GM12878 (cell line): ENCODE measurements around the gene TARBP1. TPM values are rescaled to one million over a fixed set of nuclear protein-coding genes. Genes with fewer than 3 reads are reported as not detected.

ENCODE experiments used
- ATAC-seq: fragments of 200-7000 bp; cut with Tn5 transposase; 3 replicates; pipeline ENCODE4 v1.9.1; 2020; ENCODE audit warnings: mild to moderate bottlenecking, moderate library complexity
- BruUV-seq: library from RNA; stranded (reverse); fragments of 400-500 nt; replicated peaks from 2 replicates; lab custom pipeline; 2021; lab: Mats Ljungman, UMichigan
- CTCF ChIA-PET: fragments of 300-600 bp; sonication (Branson Sonifier 250); formaldehyde crosslinking; extraction: SDS; loops from one replicate; lab custom pipeline; 2021; ENCODE audit warnings: inconsistent platforms; lab: Yijun Ruan, JAX
- POLR2A ChIA-PET: fragments of 350-600 bp; formaldehyde crosslinking; extraction: SDS; loops from one replicate; lab custom pipeline; 2021; ENCODE audit warnings: inconsistent platforms; lab: Charles Lee
- RAD21 ChIA-PET: fragments of 300-600 bp; sonication (Branson Sonifier 250); formaldehyde crosslinking; loops from one replicate; lab custom pipeline; 2023; ENCODE audit warnings: antibody characterized with exemption; ENCODE audit not compliant: unreplicated experiment; lab: Charles Lee
- SMC1A ChIA-PET: fragments of 300-600 bp; sonication (Branson Sonifier 250); formaldehyde crosslinking; loops from one replicate; lab custom pipeline; 2023; ENCODE audit not compliant: unreplicated experiment, uncharacterized antibody; lab: Charles Lee
- DNase-seq: peaks from one replicate; pipeline ENCODE4 v3.0.0-alpha.2; 2011; ENCODE audit warnings: low read depth, low spot score
- FAIRE-seq: peaks from 3 replicates; lab custom pipeline; 2011; peaks lifted over from hg19 to GRCh38; lab: Jason Lieb, UNC
- H2AFZ ChIP-seq: 2 replicates; pipeline ENCODE4 v1.6.0; 2011; ENCODE audit warnings: low read depth, low read length, control low read depth; ENCODE audit not compliant: control insufficient read depth
- H3K27ac ChIP-seq: 2 replicates; pipeline ENCODE4 v1.5.1; 2011; ENCODE audit warnings: control low read depth; ENCODE audit not compliant: control insufficient read depth, insufficient read depth
- H3K27me3 ChIP-seq, 2 experiments: replicated peaks in 1 of 2; 2 replicates each; pipeline versions ENCODE4 v1.6.0 to v1.6.1; 2011; ENCODE audit warnings: low read length in 1 of 2; ENCODE audit not compliant: control insufficient read depth in 2 of 2, insufficient read depth in 2 of 2
- H3K36me3 ChIP-seq, 2 experiments: 2 replicates each; pipeline ENCODE4 v1.5.1; 2011; ENCODE audit warnings: low read length in 1 of 2; ENCODE audit not compliant: control insufficient read depth in 2 of 2, insufficient read depth in 2 of 2
- H3K4me1 ChIP-seq: 2 replicates; pipeline ENCODE4 v1.6.1; 2011; ENCODE audit warnings: mild to moderate bottlenecking, low read length, moderate library complexity, mixed read lengths; ENCODE audit not compliant: control insufficient read depth, insufficient read depth
- H3K4me2 ChIP-seq: 2 replicates; pipeline ENCODE4 v1.6.0; 2011; ENCODE audit warnings: control low read depth; ENCODE audit not compliant: control insufficient read depth, insufficient read depth
- H3K4me3 ChIP-seq: fragments of 200-600 bp; sonication (generic); 2 replicates; pipeline ENCODE4 v1.5.1; 2016
- H3K79me2 ChIP-seq: 2 replicates; pipeline ENCODE4 v1.6.0; 2011; ENCODE audit warnings: low read length; ENCODE audit not compliant: control insufficient read depth, insufficient read depth
- H3K9ac ChIP-seq: 2 replicates; pipeline ENCODE4 v1.8.0; 2011; ENCODE audit warnings: low read length, control low read depth, mixed read lengths; ENCODE audit not compliant: control insufficient read depth, insufficient read depth
- H3K9me3 ChIP-seq: replicated peaks from 3 replicates; pipeline ENCODE4 v1.5.1; 2011; ENCODE audit warnings: mild to moderate bottlenecking, low read length; ENCODE audit not compliant: control insufficient read depth, insufficient read depth
- H4K20me1 ChIP-seq: 2 replicates; pipeline ENCODE4 v1.6.0; 2011; ENCODE audit not compliant: control insufficient read depth, insufficient read depth
- BACH1 ChIP-seq: fragments of 450-650 bp; IDR thresholded peaks from 2 replicates; pipeline ENCODE4 v1.6.1; 2017; ENCODE audit warnings: mild to moderate bottlenecking, borderline replicate concordance
- EZH2 ChIP-seq: IDR thresholded peaks from 2 replicates; pipeline ENCODE4 v1.6.1; 2012; ENCODE audit warnings: low read depth, mild to moderate bottlenecking, control low read depth, inconsistent platforms, low read length, borderline replicate concordance; ENCODE audit not compliant: control insufficient read depth
- JUNB ChIP-seq: IDR thresholded peaks from 2 replicates; pipeline ENCODE4 v1.6.1; 2016; ENCODE audit warnings: antibody characterized with exemption, mild to moderate bottlenecking
- POLR2AphosphoS5 ChIP-seq: IDR thresholded peaks from 2 replicates; pipeline ENCODE4 v1.6.1; 2011; ENCODE audit warnings: mild to moderate bottlenecking, low read length, inconsistent platforms
- SMARCA5 ChIP-seq: fragments of 450-650 bp; IDR thresholded peaks from 2 replicates; pipeline ENCODE4 v1.6.1; 2017; ENCODE audit warnings: mild to moderate bottlenecking
- YBX1 ChIP-seq: fragments of 450-650 bp; IDR thresholded peaks from 2 replicates; pipeline ENCODE4 v1.6.1; 2016; ENCODE audit warnings: antibody characterized with exemption
- ZBED1 ChIP-seq: IDR thresholded peaks from 2 replicates; pipeline ENCODE4 v1.6.1; 2016; ENCODE audit warnings: borderline replicate concordance
- WGBS: methylation state at CpG from one replicate; pipeline ENCODE4 v1.1.6; 2016; ENCODE audit warnings: low lambda C conversion rate; ENCODE audit not compliant: insufficient replicate concordance, insufficient coverage; ENCODE audit errors: missing lambda C conversion rate; 5-methylcytosine and 5-hydroxymethylcytosine counted together
- in situ Hi-C: fragments of 300-500 bp; cut with MboI; formaldehyde crosslinking; loops from 9 replicates; pipeline ENCODE4 v1.14.3; 2018; ENCODE audit warnings: mixed read lengths
- intact Hi-C: fragments of 100-400 bp; cut with micrococcal nuclease; formaldehyde crosslinking; loops from one replicate; pipeline ENCODE4 v1.14.2; 2022; ENCODE audit not compliant: unreplicated experiment
- polyA plus RNA-seq, 11 experiments: library from polyadenylated mRNA; depleted of rRNA in 4 of 11; unstranded in 6 of 11; stranded (reverse) in 5 of 11; fragments of >200 nt; fragmentation: Nextera tagmentation in 4 of 11; fragmentation: Illumina TruSeq in 1 of 11; extraction: Ambion mirVana in 4 of 11; extraction: Trizol in 1 of 11; gene quantifications; 1 replicate in 1 of 11; 2 replicates in 10 of 11; pipeline versions ENCODE4 v1.2.1 to v1.2.3, GENCODE V29; 2011 to 2016; ENCODE audit warnings: inconsistent platforms in 2 of 11, missing spikeins in 2 of 11, low read depth in 1 of 11
- total RNA-seq, 4 experiments: library from RNA; depleted of rRNA in 3 of 4; stranded (reverse); fragments of >200 nt in 3 of 4; fragmentation: Illumina TruSeq in 1 of 4; extraction: Trizol in 1 of 4; gene quantifications; 2 replicates each; pipeline versions ENCODE4 v1.2.1 to v1.2.3, GENCODE V29; 2013 to 2021
- TF ChIP-seq, protein P1 (sequence below): IDR thresholded peaks from 2 replicates; pipeline ENCODE4 v1.6.1; 2012; ENCODE audit warnings: improper control_type of control experiment, low read depth, low read length; ENCODE audit not compliant: insufficient replicate concordance
- TF ChIP-seq, protein P2 (sequence below): fragments of 450-650 bp; IDR thresholded peaks from 2 replicates; pipeline ENCODE4 v1.6.1; 2017; ENCODE audit warnings: borderline replicate concordance
- TF ChIP-seq, protein P3 (sequence below), 3 experiments: IDR thresholded peaks in 2 of 3; conservative IDR thresholded peaks in 1 of 3; 2 replicates each; pipeline ENCODE4 v1.5.1; 2011; ENCODE audit warnings: low read depth in 3 of 3, low read length in 3 of 3, mild to moderate bottlenecking in 3 of 3, control low read depth in 2 of 3, moderate library complexity in 2 of 3, inconsistent platforms in 1 of 3, mixed read lengths in 1 of 3; ENCODE audit not compliant: control insufficient read depth in 2 of 3, insufficient read depth in 1 of 3; ENCODE audit errors: extremely low read depth in 1 of 3
- TF ChIP-seq, protein P4 (sequence below): fragments of 450-650 bp; IDR thresholded peaks from 2 replicates; pipeline ENCODE4 v1.6.1; 2016; ENCODE audit warnings: mild to moderate bottlenecking, moderate library complexity, borderline replicate concordance

TARBP1 gene
- total and polyA plus RNA-seq, 10 of the 15 experiments (the other 5 are each of a cell fraction or from before 2014, with no cell fraction given) = 10.8 to 94.4 (median 35.3) TPM

DNA sequence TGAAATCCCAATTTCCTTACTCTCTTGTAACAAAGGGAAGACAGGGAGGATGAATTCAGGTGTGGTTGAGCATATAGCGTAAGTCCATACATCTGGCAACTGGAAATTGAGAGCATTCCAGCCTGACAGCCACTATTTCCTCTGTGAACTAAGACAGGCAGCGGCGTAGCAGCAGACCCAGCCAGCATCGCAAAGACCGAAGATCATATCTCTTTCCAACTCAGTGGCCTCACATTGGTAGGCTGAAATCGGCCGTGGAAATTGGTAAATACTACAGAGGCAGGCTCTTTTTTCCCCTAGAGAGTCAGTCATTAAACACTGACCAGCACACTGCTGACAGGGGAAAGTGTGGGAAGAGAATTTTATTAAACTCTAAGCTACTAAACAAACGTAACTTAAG lies 43.4 kb downstream of the TARBP1 start:
- ChIA-PET SMC1A (interaction anchor here (0.9 to 1.1 kb wide), 2 partner anchors 11 to 17 kb away, joined by 3 read pairs; no protein-coding TSS in a partner anchor), CTCF (interaction anchor here (1.2 to 1.8 kb wide), 2 partner anchors 78 to 108 kb away, joined by 3 to 4 read pairs; no protein-coding TSS in a partner anchor), RAD21 (no interaction called here), POLR2A (no interaction called here)
- no peak overlapping the region for H3K27ac ChIP-seq
- no peak overlapping the region for H3K4me3 ChIP-seq
- no peaks in the 10 kb centered on the region for H4K20me1 ChIP-seq
- peaks cover 3 to 21% of the 10 kb centered on the region in 2 experiments; a peak in 3 of 4 replicates for H3K36me3 ChIP-seq
- H3K79me2 ChIP-seq = no peaks in the 10 kb centered on the region; the same call in 1 of the 2 replicates
- no peak for ATAC-seq
- DNase-seq = no peak
- in situ Hi-C loops = no loop called here
- H3K27me3 ChIP-seq = no peaks in the 10 kb centered on the region
- H3K9me3 ChIP-seq = peaks cover 2% of the 10 kb centered on the region; the same call in 1 of the 3 replicates
- intact Hi-C loops = no loop called here
- 91% methylated on average over 8 of the region's 8 CpGs for WGBS
- no peak overlapping the region for H3K4me2 ChIP-seq
- FAIRE-seq = no peak
- no TSS peak for BruUV-seq
- peaks cover 7% of the 10 kb centered on the region for H3K4me1 ChIP-seq
- H3K9ac ChIP-seq = no peak overlapping the region
- H2AFZ ChIP-seq = no peak overlapping the region
- TF ChIP-seq YBX1 = no peak
- TF ChIP-seq EZH2 = no peak
- TF ChIP-seq, protein P1, sequence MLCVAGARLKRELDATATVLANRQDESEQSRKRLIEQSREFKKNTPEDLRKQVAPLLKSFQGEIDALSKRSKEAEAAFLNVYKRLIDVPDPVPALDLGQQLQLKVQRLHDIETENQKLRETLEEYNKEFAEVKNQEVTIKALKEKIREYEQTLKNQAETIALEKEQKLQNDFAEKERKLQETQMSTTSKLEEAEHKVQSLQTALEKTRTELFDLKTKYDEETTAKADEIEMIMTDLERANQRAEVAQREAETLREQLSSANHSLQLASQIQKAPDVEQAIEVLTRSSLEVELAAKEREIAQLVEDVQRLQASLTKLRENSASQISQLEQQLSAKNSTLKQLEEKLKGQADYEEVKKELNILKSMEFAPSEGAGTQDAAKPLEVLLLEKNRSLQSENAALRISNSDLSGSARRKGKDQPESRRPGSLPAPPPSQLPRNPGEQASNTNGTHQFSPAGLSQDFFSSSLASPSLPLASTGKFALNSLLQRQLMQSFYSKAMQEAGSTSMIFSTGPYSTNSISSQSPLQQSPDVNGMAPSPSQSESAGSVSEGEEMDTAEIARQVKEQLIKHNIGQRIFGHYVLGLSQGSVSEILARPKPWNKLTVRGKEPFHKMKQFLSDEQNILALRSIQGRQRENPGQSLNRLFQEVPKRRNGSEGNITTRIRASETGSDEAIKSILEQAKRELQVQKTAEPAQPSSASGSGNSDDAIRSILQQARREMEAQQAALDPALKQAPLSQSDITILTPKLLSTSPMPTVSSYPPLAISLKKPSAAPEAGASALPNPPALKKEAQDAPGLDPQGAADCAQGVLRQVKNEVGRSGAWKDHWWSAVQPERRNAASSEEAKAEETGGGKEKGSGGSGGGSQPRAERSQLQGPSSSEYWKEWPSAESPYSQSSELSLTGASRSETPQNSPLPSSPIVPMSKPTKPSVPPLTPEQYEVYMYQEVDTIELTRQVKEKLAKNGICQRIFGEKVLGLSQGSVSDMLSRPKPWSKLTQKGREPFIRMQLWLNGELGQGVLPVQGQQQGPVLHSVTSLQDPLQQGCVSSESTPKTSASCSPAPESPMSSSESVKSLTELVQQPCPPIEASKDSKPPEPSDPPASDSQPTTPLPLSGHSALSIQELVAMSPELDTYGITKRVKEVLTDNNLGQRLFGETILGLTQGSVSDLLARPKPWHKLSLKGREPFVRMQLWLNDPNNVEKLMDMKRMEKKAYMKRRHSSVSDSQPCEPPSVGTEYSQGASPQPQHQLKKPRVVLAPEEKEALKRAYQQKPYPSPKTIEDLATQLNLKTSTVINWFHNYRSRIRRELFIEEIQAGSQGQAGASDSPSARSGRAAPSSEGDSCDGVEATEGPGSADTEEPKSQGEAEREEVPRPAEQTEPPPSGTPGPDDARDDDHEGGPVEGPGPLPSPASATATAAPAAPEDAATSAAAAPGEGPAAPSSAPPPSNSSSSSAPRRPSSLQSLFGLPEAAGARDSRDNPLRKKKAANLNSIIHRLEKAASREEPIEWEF = no peak
- TF ChIP-seq ZBED1 = no peak
- no peak for TF ChIP-seq SMARCA5
- TF ChIP-seq, protein P2, sequence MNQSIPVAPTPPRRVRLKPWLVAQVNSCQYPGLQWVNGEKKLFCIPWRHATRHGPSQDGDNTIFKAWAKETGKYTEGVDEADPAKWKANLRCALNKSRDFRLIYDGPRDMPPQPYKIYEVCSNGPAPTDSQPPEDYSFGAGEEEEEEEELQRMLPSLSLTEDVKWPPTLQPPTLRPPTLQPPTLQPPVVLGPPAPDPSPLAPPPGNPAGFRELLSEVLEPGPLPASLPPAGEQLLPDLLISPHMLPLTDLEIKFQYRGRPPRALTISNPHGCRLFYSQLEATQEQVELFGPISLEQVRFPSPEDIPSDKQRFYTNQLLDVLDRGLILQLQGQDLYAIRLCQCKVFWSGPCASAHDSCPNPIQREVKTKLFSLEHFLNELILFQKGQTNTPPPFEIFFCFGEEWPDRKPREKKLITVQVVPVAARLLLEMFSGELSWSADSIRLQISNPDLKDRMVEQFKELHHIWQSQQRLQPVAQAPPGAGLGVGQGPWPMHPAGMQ = no peak
- TF ChIP-seq, protein P3, sequence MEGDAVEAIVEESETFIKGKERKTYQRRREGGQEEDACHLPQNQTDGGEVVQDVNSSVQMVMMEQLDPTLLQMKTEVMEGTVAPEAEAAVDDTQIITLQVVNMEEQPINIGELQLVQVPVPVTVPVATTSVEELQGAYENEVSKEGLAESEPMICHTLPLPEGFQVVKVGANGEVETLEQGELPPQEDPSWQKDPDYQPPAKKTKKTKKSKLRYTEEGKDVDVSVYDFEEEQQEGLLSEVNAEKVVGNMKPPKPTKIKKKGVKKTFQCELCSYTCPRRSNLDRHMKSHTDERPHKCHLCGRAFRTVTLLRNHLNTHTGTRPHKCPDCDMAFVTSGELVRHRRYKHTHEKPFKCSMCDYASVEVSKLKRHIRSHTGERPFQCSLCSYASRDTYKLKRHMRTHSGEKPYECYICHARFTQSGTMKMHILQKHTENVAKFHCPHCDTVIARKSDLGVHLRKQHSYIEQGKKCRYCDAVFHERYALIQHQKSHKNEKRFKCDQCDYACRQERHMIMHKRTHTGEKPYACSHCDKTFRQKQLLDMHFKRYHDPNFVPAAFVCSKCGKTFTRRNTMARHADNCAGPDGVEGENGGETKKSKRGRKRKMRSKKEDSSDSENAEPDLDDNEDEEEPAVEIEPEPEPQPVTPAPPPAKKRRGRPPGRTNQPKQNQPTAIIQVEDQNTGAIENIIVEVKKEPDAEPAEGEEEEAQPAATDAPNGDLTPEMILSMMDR (IDR thresholded peaks at IDR 0.05 in 2 of 3, conservative IDR thresholded peaks at IDR 0.05 in 1 of 3; ENCODE audit: control insufficient read depth in 2 of 3, extremely low read depth in 1 of 3, insufficient read depth in 1 of 3, low read depth in 3 of 3, low read length in 3 of 3) = no peak
- TF ChIP-seq POLR2AphosphoS5 = no peak
- no peak for TF ChIP-seq BACH1
- TF ChIP-seq, protein P4, sequence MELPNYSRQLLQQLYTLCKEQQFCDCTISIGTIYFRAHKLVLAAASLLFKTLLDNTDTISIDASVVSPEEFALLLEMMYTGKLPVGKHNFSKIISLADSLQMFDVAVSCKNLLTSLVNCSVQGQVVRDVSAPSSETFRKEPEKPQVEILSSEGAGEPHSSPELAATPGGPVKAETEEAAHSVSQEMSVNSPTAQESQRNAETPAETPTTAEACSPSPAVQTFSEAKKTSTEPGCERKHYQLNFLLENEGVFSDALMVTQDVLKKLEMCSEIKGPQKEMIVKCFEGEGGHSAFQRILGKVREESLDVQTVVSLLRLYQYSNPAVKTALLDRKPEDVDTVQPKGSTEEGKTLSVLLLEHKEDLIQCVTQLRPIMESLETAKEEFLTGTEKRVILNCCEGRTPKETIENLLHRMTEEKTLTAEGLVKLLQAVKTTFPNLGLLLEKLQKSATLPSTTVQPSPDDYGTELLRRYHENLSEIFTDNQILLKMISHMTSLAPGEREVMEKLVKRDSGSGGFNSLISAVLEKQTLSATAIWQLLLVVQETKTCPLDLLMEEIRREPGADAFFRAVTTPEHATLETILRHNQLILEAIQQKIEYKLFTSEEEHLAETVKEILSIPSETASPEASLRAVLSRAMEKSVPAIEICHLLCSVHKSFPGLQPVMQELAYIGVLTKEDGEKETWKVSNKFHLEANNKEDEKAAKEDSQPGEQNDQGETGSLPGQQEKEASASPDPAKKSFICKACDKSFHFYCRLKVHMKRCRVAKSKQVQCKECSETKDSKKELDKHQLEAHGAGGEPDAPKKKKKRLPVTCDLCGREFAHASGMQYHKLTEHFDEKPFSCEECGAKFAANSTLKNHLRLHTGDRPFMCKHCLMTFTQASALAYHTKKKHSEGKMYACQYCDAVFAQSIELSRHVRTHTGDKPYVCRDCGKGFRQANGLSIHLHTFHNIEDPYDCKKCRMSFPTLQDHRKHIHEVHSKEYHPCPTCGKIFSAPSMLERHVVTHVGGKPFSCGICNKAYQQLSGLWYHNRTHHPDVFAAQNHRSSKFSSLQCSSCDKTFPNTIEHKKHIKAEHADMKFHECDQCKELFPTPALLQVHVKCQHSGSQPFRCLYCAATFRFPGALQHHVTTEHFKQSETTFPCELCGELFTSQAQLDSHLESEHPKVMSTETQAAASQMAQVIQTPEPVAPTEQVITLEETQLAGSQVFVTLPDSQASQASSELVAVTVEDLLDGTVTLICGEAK = no peak
- TF ChIP-seq JUNB = no peak
